ENCODE results near the gene CCND2. TPM values are rescaled to one million over a fixed set of nuclear protein-coding genes. Genes with fewer than 3 reads are reported as not detected.

Gene CCND2
- total RNA-seq, 2 donors from 2014 or later, result 180 to 217 TPM

DNA sequence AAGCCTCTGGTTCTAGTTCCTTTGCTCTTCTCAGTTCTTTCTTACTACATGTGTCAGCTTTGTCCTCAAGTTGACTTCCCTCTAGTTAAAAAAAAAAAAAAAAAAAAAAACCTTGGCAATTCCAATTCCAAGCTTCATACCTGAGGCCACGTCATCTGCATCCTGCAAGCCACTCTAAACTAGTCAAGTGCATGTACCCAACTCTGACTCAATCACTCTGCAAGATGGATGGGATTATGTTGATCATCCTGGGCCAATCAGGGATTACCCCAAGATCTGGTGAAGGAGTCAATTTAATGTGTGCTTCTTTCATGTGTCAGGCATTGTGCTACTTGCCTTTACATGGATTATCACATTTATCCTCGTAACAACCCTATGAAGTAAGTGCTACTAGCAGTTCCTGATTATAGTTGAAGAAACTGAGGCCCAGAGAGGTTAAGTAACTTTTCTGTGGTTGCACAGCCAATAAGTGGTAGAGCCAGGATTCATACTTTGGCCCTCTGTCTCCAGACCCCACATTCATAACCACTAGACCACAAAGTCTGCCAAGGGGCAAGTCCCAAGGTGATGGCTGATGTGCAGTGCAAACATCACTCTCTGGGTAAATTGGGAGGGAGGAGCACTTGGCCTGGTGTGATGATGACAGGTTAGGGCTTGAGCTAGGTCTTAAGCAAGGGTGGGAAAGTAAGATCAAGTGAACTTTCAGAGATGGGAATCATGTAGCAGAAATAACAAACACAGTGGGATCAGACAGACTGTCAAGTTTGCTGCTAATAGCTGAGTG lies 17.3 kb upstream of the CCND2 start:
- intact Hi-C loops (cut with DNase I), result no loop called here
- no peaks in the 10 kb centered on the region for H3K9me3 ChIP-seq
- H3K36me3 ChIP-seq, result no peaks in the 10 kb centered on the region
- H3K27ac ChIP-seq, result no peak overlapping the region
- no peak for DNase-seq
- H3K9ac ChIP-seq (ENCODE audit: low read depth in 2 of 2, low read length in 2 of 2), result no peak overlapping the region
- no peaks in the 10 kb centered on the region for H3K27me3 ChIP-seq
- no peaks in the 10 kb centered on the region for H3K4me1 ChIP-seq
- H3K4me3 ChIP-seq, result no peak overlapping the region
- TF ChIP-seq, protein P1, sequence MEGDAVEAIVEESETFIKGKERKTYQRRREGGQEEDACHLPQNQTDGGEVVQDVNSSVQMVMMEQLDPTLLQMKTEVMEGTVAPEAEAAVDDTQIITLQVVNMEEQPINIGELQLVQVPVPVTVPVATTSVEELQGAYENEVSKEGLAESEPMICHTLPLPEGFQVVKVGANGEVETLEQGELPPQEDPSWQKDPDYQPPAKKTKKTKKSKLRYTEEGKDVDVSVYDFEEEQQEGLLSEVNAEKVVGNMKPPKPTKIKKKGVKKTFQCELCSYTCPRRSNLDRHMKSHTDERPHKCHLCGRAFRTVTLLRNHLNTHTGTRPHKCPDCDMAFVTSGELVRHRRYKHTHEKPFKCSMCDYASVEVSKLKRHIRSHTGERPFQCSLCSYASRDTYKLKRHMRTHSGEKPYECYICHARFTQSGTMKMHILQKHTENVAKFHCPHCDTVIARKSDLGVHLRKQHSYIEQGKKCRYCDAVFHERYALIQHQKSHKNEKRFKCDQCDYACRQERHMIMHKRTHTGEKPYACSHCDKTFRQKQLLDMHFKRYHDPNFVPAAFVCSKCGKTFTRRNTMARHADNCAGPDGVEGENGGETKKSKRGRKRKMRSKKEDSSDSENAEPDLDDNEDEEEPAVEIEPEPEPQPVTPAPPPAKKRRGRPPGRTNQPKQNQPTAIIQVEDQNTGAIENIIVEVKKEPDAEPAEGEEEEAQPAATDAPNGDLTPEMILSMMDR (IDR thresholded peaks at IDR 0.05), result no peak

GRCh38 chr12:4257442-4257841 lies 16.1 kb upstream of the CCND2 start:
- Histone ChIP-seq H3K4me1 (no peaks in the 10 kb centered on the region), H3K27ac (no peak overlapping the region), H3K4me3 (no peak overlapping the region), H3K9me3 (no peaks in the 10 kb centered on the region), H3K36me3 (no peaks in the 10 kb centered on the region), H3K9ac (ENCODE audit: low read depth in 2 of 2, low read length in 2 of 2) (no peak overlapping the region), H3K27me3 (no peaks in the 10 kb centered on the region)
- TF ChIP-seq, protein P1 (IDR thresholded peaks at IDR 0.05), result no peak
- no peak for DNase-seq
- intact Hi-C loops (cut with DNase I), result no loop called here

DNA sequence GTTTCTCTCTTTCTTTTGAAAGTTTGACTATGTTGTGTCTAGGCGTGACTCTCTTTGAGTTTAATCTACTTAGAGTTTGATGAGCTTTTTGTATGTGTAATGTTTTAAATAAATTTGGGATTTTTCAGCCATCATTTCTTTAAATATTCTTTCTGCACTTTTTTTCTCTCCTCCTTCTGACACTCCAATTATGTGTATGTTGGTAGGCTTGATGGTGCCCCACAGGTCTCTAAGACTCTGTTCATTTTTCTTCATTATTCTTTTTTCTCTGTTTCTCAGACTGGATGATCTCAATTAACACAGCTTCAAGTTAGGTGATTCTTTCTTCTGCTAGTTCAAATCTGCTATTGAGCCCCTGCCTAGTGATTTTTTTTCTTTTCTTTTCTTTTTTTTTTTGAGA lies 14.5 kb upstream of the CCND2 start:
- H3K4me3 ChIP-seq, result no peak overlapping the region
- intact Hi-C loops (cut with DNase I), result no loop called here
- TF ChIP-seq, protein P1 (IDR thresholded peaks at IDR 0.05), result no peak
- H3K27ac ChIP-seq, result no peak overlapping the region
- DNase-seq, result no peak
- no peaks in the 10 kb centered on the region for H3K36me3 ChIP-seq
- no peaks in the 10 kb centered on the region for H3K27me3 ChIP-seq
- no peaks in the 10 kb centered on the region for H3K4me1 ChIP-seq
- no peak overlapping the region for H3K9ac ChIP-seq (ENCODE audit: low read depth in 2 of 2, low read length in 2 of 2)
- H3K9me3 ChIP-seq, result no peaks in the 10 kb centered on the region

DNA sequence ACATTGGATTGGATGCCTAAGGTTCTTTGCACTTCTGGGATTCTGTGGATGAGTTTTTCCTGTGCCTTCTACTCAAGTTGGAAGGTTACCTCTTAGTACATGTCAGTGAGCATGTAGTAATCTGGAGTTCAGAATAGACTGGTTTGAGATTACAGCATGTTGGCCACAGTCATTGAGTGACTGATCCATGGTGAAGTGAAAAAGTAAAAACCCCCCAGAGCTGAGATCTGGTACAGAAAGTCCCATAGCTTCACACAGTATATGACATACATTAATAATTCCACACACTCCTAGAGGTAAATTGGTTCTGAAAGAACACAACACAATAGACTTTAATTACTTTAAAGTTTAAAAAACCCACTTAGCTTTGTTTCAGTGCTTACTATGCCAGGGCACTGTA lies 11.9 kb upstream of the CCND2 start:
- no peaks in the 10 kb centered on the region for H3K36me3 ChIP-seq
- no peak overlapping the region for H3K9ac ChIP-seq (ENCODE audit: low read depth in 2 of 2, low read length in 2 of 2)
- intact Hi-C loops (cut with DNase I), result no loop called here
- no peaks in the 10 kb centered on the region for H3K4me1 ChIP-seq
- H3K9me3 ChIP-seq, result no peaks in the 10 kb centered on the region
- H3K27me3 ChIP-seq, result no peaks in the 10 kb centered on the region
- TF ChIP-seq, protein P1 (IDR thresholded peaks at IDR 0.05), result no peak
- no peak overlapping the region for H3K27ac ChIP-seq
- H3K4me3 ChIP-seq, result no peak overlapping the region
- no peak for DNase-seq

- intact Hi-C loops (cut with DNase I), result no loop called here
- no peaks in the 10 kb centered on the region for H3K36me3 ChIP-seq
- no peaks in the 10 kb centered on the region for H3K27me3 ChIP-seq
Observed at GRCh38 chr12:4265280-4265679, 8.3 kb upstream of the CCND2 start.

More at GRCh38 chr12:4265280-4265679, 8.3 kb upstream of the CCND2 start:
- TF ChIP-seq, protein P1 (IDR thresholded peaks at IDR 0.05), result no peak
- DNase-seq, result no peak
- no peak overlapping the region for H3K27ac ChIP-seq
- H3K4me1 ChIP-seq, result no peaks in the 10 kb centered on the region
- H3K9me3 ChIP-seq, result no peaks in the 10 kb centered on the region
- H3K9ac ChIP-seq (ENCODE audit: low read depth in 2 of 2, low read length in 2 of 2), result no peak overlapping the region
- no peak overlapping the region for H3K4me3 ChIP-seq
